Measurements from ENCODE around the gene TNIK. TPM values are rescaled to one million over a fixed set of nuclear protein-coding genes. Genes with fewer than 3 reads are reported as not detected.
"Not testable (repeated sequence)": the region's sequence is repeated elsewhere in the genome, so short reads cannot be mapped to it uniquely, and the experiment has no call there.

The TNIK gene
- total RNA-seq, 1 donor from 2014 or later, result 1.5 TPM

DNA sequence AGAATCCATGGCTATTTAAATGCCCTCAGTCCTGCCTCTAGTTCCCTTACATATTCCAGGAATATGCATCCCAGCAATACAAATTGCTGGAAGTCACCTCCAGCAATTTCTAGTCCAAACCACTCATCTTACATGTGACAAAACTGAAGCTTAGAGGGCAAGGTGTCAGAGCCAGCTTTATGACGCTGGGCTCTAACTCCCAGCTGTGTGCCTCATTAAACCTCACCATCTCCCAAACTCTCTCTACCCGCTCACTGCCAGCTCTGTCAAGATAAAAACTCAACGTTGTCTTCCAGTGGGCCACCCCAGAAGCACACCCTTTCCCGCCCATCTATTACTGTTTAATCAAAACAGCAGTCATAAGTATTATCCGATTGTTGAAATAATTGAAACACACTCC, 7.9 kb downstream of the TNIK start:
- no peaks in the 10 kb centered on the region for H3K27me3 Mint-ChIP-seq (ENCODE audit: unreplicated experiment)
- no peaks in the 10 kb centered on the region for H3K9me3 Mint-ChIP-seq (ENCODE audit: unreplicated experiment)
- H3K4me1 Mint-ChIP-seq (ENCODE audit: low read depth, unreplicated experiment), result no peaks in the 10 kb centered on the region
- no peak for DNase-seq
- H3K4me3 Mint-ChIP-seq (ENCODE audit: unreplicated experiment), result no peak overlapping the region
- TF ChIP-seq, protein P1, sequence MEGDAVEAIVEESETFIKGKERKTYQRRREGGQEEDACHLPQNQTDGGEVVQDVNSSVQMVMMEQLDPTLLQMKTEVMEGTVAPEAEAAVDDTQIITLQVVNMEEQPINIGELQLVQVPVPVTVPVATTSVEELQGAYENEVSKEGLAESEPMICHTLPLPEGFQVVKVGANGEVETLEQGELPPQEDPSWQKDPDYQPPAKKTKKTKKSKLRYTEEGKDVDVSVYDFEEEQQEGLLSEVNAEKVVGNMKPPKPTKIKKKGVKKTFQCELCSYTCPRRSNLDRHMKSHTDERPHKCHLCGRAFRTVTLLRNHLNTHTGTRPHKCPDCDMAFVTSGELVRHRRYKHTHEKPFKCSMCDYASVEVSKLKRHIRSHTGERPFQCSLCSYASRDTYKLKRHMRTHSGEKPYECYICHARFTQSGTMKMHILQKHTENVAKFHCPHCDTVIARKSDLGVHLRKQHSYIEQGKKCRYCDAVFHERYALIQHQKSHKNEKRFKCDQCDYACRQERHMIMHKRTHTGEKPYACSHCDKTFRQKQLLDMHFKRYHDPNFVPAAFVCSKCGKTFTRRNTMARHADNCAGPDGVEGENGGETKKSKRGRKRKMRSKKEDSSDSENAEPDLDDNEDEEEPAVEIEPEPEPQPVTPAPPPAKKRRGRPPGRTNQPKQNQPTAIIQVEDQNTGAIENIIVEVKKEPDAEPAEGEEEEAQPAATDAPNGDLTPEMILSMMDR (IDR thresholded peaks at IDR 0.05; ENCODE audit: partially characterized antibody, unreplicated experiment), result no peak
- H3K36me3 Mint-ChIP-seq (ENCODE audit: unreplicated experiment), result no peaks in the 10 kb centered on the region
- no peak overlapping the region for H3K27ac Mint-ChIP-seq (ENCODE audit: unreplicated experiment)

DNA sequence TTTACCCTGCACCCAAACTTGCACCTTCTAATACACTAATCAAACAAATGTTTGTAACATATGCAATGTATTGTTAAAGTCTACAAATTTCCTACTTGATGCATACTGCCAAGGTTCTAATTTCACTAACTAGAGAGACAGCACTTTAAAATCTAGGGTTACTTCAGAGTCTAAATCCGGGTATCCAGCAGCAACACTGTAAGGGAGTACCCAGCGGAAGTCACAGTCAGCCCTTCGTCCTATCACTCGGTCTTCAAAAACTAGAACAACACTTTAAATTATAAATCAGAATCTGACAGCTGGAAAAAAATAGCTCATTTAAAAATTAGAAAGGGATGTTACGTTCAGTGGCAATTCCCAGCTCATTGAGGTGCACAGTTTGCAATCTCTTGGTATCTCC, 8.3 kb downstream of the TNIK start:
- Mint-ChIP-seq H3K27ac (ENCODE audit: unreplicated experiment) (no peak overlapping the region), H3K4me3 (ENCODE audit: unreplicated experiment) (no peak overlapping the region), H3K9me3 (ENCODE audit: unreplicated experiment) (no peaks in the 10 kb centered on the region), H3K36me3 (ENCODE audit: unreplicated experiment) (no peaks in the 10 kb centered on the region), H3K4me1 (ENCODE audit: low read depth, unreplicated experiment) (no peaks in the 10 kb centered on the region), H3K27me3 (ENCODE audit: unreplicated experiment) (no peaks in the 10 kb centered on the region)
- DNase-seq, result no peak
- TF ChIP-seq, protein P1 (IDR thresholded peaks at IDR 0.05; ENCODE audit: partially characterized antibody, unreplicated experiment), result no peak

DNA sequence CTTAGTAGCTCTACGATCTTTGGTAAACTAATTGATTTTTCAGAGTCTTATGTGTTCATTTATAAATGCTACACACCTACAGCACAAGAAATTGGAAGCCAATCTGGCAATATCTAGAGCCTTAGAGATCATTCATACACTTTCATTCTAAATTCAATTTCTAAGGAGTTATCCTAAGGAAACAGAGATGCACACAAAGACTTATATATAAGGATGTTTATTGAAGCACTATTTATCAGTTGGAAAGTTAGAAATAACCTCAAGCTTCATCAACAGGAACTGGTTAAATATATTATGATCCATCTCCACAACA, 12.7 kb downstream of the TNIK start:
- not testable (repeated sequence) for H3K27ac Mint-ChIP-seq (ENCODE audit: unreplicated experiment); H3K4me1 Mint-ChIP-seq (ENCODE audit: low read depth, unreplicated experiment); H3K4me3 Mint-ChIP-seq (ENCODE audit: unreplicated experiment); DNase-seq; H3K36me3 Mint-ChIP-seq (ENCODE audit: unreplicated experiment); H3K27me3 Mint-ChIP-seq (ENCODE audit: unreplicated experiment); H3K9me3 Mint-ChIP-seq (ENCODE audit: unreplicated experiment)

DNA sequence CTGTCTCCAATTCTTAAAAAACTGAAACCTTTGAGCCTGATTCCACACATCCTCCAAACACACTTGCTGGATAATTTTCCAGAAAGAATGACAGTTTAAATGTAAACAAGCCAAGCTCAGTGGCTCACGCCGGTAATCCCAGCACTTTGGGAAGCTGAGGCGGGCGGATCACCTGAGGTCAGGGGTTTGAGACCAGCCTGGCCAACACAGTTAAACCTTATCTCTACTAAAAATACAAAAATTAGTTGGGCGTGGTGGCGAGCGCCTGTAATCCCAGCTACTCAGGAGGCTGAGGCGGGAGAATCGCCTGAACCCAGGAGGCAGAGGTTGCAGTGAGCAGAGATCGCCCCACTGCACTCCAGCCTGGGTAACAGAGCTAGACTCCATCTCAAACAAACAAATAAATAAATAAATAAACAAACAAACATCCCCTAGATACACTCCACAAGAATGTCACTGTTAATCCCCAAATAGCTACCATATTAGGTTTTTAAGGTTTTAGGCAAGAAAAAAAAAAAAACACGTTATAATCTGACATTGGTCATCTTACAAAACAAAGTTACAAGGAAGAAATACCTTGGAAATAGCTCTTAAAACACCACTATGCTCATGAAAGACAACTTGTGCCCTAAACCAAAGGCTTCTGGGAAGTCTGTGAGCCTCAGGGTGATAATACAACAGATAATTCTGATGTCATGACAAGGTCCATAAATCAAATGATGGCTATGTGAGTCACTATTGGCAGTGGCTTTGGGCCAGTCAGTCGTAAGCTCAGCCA, 13.2 kb downstream of the TNIK start:
- Mint-ChIP-seq H3K9me3 (ENCODE audit: unreplicated experiment) (no peaks in the 10 kb centered on the region), H3K4me3 (ENCODE audit: unreplicated experiment) (no peak overlapping the region), H3K36me3 (ENCODE audit: unreplicated experiment) (no peaks in the 10 kb centered on the region), H3K27ac (ENCODE audit: unreplicated experiment) (no peak overlapping the region), H3K27me3 (ENCODE audit: unreplicated experiment) (no peaks in the 10 kb centered on the region), H3K4me1 (ENCODE audit: low read depth, unreplicated experiment) (peaks cover 4% of the 10 kb centered on the region)
- DNase-seq, result no peak
- TF ChIP-seq, protein P1 (IDR thresholded peaks at IDR 0.05; ENCODE audit: partially characterized antibody, unreplicated experiment), result no peak

DNA sequence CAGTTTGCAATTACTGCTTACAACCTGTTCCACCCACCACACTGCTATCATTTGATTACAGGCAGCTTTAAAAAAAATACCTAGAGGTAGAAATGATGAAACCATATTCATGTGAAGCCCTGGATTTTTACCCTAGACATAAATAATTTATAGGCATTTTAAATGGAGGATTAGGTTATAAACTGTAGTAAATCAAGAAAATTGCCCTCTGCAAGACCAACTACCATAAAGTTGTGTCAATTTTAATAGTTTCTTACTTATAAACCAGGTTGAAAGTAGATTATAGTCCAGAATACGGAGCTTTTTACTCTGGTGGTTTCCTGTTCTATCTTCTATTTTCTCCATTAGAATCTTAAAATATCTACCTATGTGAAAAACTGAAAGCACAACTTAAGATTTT, 13.9 kb downstream of the TNIK start:
- H3K4me3 Mint-ChIP-seq (ENCODE audit: unreplicated experiment), result no peak overlapping the region
- H3K36me3 Mint-ChIP-seq (ENCODE audit: unreplicated experiment), result no peaks in the 10 kb centered on the region
- H3K4me1 Mint-ChIP-seq (ENCODE audit: low read depth, unreplicated experiment), result peaks cover 4% of the 10 kb centered on the region
- TF ChIP-seq, protein P1 (IDR thresholded peaks at IDR 0.05; ENCODE audit: partially characterized antibody, unreplicated experiment), result no peak
- no peaks in the 10 kb centered on the region for H3K9me3 Mint-ChIP-seq (ENCODE audit: unreplicated experiment)
- no peak overlapping the region for H3K27ac Mint-ChIP-seq (ENCODE audit: unreplicated experiment)
- no peak for DNase-seq
- H3K27me3 Mint-ChIP-seq (ENCODE audit: unreplicated experiment), result no peaks in the 10 kb centered on the region

Measured in glutamatergic neuron (in vitro differentiated cells).